Measurements from ENCODE around the gene SLC25A44.

GRCh38 chr1:156228501-156228900, 34.6 kb downstream of the SLC25A44 start:
- TF ChIP-seq CTCF (IDR thresholded peaks at IDR 0.05; ENCODE audit: insufficient read depth, low read depth, low read length) (no peak), EZH2 (IDR thresholded peaks at IDR 0.05; ENCODE audit: insufficient read depth, low read length) (no peak)

All from astrocyte (in vitro differentiated cells and primary cell).